ENCODE measurements around the gene G3BP2.
"Not testable (repeated sequence)": the region's sequence is repeated elsewhere in the genome, so short reads cannot be mapped to it uniquely, and the experiment has no call there.

G3BP2 gene

GRCh38 chr4:75668596-75668995 is 4.6 kb downstream of the G3BP2 start:
- peaks cover 7% of the 10 kb centered on the region for H3K36me3 ChIP-seq (ENCODE audit: insufficient read depth, low read length)
- H2AFZ ChIP-seq (ENCODE audit: low read depth, low read length): no peak overlapping the region
- H3K4me2 ChIP-seq (ENCODE audit: insufficient read depth, low read length): peak overlapping the region; percentile 84; the same call in 1 of the 2 replicates
- no peaks in the 10 kb centered on the region for H3K9me3 ChIP-seq (ENCODE audit: insufficient read depth, low read length, severe bottlenecking)
- no peak overlapping the region for H3K9ac ChIP-seq (ENCODE audit: low read depth, low read length)
- ATAC-seq (ENCODE audit: insufficient read depth, low read depth) (no peak), DNase-seq (no peak)
- H3K27me3 ChIP-seq (ENCODE audit: insufficient read depth, low read length, poor library complexity): no peaks in the 10 kb centered on the region
- H3K79me2 ChIP-seq (ENCODE audit: insufficient read depth, low read length): peaks cover 98% of the 10 kb centered on the region
- no peak overlapping the region for H3K27ac ChIP-seq (ENCODE audit: low read length)
- peaks cover 47% of the 10 kb centered on the region for H3K4me1 ChIP-seq (ENCODE audit: insufficient read depth, low read length)
- H3K4me3 ChIP-seq (ENCODE audit: low read depth in 1 of 2, low read length in 2 of 2): peak overlapping the region in 1 of 2 experiments; percentile 11; a peak in 1 of 4 replicates
- peaks cover 85% of the 10 kb centered on the region for H4K20me1 ChIP-seq (ENCODE audit: insufficient read depth, low read length)
- TF ChIP-seq CTCF (IDR thresholded peaks at IDR 0.05; ENCODE audit: borderline replicate concordance, extremely low read depth, low read length, poor library complexity, severe bottlenecking) (no peak), EZH2 (IDR thresholded peaks at IDR 0.05; ENCODE audit: borderline replicate concordance, low read depth, low read length, severe bottlenecking) (no peak)

- H3K79me2 ChIP-seq (ENCODE audit: insufficient read depth, low read length): peaks cover 100% of the 10 kb centered on the region
- H3K27ac ChIP-seq (ENCODE audit: low read length); H3K9me3 ChIP-seq (ENCODE audit: insufficient read depth, low read length, severe bottlenecking); H3K9ac ChIP-seq (ENCODE audit: low read depth, low read length); H3K4me3 ChIP-seq (ENCODE audit: low read depth in 1 of 2, low read length in 2 of 2); ATAC-seq (ENCODE audit: insufficient read depth, low read depth); DNase-seq; H3K27me3 ChIP-seq (ENCODE audit: insufficient read depth, low read length, poor library complexity); H2AFZ ChIP-seq (ENCODE audit: low read depth, low read length): not testable (repeated sequence)
- peaks cover 47% of the 10 kb centered on the region for H3K4me1 ChIP-seq (ENCODE audit: insufficient read depth, low read length)
- H3K36me3 ChIP-seq (ENCODE audit: insufficient read depth, low read length): peaks cover 11% of the 10 kb centered on the region
- H4K20me1 ChIP-seq (ENCODE audit: insufficient read depth, low read length): peaks cover 95% of the 10 kb centered on the region
- H3K4me2 ChIP-seq (ENCODE audit: insufficient read depth, low read length): peak overlapping the region; percentile 84; the same call in 1 of the 2 replicates
These were observed 5.6 kb downstream of the G3BP2 start for GRCh38 chr4:75667636-75668035.

- Histone ChIP-seq H3K4me2 (ENCODE audit: insufficient read depth, low read length) (peak overlapping the region; percentile 40; the same call in 1 of the 2 replicates), H3K79me2 (ENCODE audit: insufficient read depth, low read length) (peaks cover 99% of the 10 kb centered on the region), H3K4me3 (ENCODE audit: low read depth in 1 of 2, low read length in 2 of 2) (no peak overlapping the region), H3K9ac (ENCODE audit: low read depth, low read length) (no peak overlapping the region), H3K27me3 (ENCODE audit: insufficient read depth, low read length, poor library complexity) (no peaks in the 10 kb centered on the region), H2AFZ (ENCODE audit: low read depth, low read length) (no peak overlapping the region), H4K20me1 (ENCODE audit: insufficient read depth, low read length) (peaks cover 93% of the 10 kb centered on the region), H3K27ac (ENCODE audit: low read length) (no peak overlapping the region), H3K4me1 (ENCODE audit: insufficient read depth, low read length) (peaks cover 39% of the 10 kb centered on the region), H3K9me3 (ENCODE audit: insufficient read depth, low read length, severe bottlenecking) (no peaks in the 10 kb centered on the region), H3K36me3 (ENCODE audit: insufficient read depth, low read length) (peaks cover 23% of the 10 kb centered on the region)
- DNase-seq (no peak), ATAC-seq (ENCODE audit: insufficient read depth, low read depth) (no peak)
- no peak for TF ChIP-seq EZH2 (IDR thresholded peaks at IDR 0.05; ENCODE audit: borderline replicate concordance, low read depth, low read length, severe bottlenecking)
- no peak for TF ChIP-seq CTCF (IDR thresholded peaks at IDR 0.05; ENCODE audit: borderline replicate concordance, extremely low read depth, low read length, poor library complexity, severe bottlenecking)
These were observed 6.9 kb downstream of the G3BP2 start for GRCh38 chr4:75666299-75666698.

- Histone ChIP-seq H3K36me3 (ENCODE audit: insufficient read depth, low read length) (peaks cover 36% of the 10 kb centered on the region), H3K79me2 (ENCODE audit: insufficient read depth, low read length) (peaks cover 99% of the 10 kb centered on the region), H4K20me1 (ENCODE audit: insufficient read depth, low read length) (peaks cover 94% of the 10 kb centered on the region), H3K4me1 (ENCODE audit: insufficient read depth, low read length) (peaks cover 27% of the 10 kb centered on the region)
- H3K4me2 ChIP-seq (ENCODE audit: insufficient read depth, low read length); H3K9ac ChIP-seq (ENCODE audit: low read depth, low read length); H3K4me3 ChIP-seq (ENCODE audit: low read depth in 1 of 2, low read length in 2 of 2); H3K27me3 ChIP-seq (ENCODE audit: insufficient read depth, low read length, poor library complexity); H2AFZ ChIP-seq (ENCODE audit: low read depth, low read length); ATAC-seq (ENCODE audit: insufficient read depth, low read depth); DNase-seq; H3K9me3 ChIP-seq (ENCODE audit: insufficient read depth, low read length, severe bottlenecking); H3K27ac ChIP-seq (ENCODE audit: low read length): not testable (repeated sequence)
These were observed 8.6 kb downstream of the G3BP2 start for GRCh38 chr4:75664604-75665003.

Data from DND-41 (cell line).